DMS153 treated with DMSO at 0.1 percent for 48 hours (cell line): ENCODE measurements around the gene DAB2.

ENCODE experiments used
- DNase-seq: peaks from one replicate; lab custom pipeline; 2025; ENCODE audit not compliant: unreplicated experiment; lab: John Stamatoyannopoulos, UW

Gene DAB2

DNA sequence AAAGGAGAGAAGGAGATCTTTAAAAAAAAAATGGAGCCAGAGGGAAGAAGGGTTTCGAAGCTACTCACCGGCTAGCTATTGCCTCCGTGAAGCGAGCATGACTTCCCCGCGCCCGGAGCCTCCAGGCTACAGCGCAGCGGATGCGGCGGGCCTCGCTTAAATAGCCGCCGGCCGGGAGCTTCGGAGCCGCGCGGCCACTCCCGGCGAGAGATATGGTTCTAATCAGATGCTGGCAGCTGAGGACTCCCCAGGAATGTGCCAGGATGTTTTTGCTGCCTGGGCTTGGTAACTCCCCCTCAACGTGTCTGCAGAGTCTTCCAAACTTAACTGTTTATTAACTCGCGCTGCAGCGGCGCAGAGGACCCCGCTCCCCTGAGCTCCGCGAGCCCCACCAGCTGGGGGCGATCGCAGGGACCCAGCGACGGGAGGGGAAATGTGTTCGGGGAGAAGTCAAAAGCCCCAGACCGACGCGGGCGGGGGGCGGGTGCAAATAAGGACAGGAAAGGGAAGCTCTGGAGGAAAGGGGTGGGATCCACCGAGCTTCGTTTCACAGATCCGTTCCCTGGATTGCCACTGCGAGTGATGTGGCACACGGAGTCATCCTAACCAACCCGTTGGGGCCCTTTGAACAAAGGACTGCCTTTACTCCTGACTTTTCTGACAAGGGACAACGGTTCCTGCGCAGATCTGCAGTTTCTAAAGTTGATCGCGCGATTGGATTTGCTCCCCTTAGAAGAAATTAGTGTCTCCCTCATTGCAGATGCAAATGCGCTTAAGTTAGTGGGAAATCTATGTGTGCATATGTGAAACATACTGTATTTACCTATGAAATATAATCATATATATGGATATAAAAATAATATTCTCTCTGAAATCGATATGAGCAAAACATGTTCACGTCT, at the start of gene DAB2:
Gene DAB2 (minus strand): TSS at position 245 of the 902 bp plus-strand sequence. CDS start 30,660 bp downstream, outside the sequence.
- DNase-seq, result no peak

DNA sequence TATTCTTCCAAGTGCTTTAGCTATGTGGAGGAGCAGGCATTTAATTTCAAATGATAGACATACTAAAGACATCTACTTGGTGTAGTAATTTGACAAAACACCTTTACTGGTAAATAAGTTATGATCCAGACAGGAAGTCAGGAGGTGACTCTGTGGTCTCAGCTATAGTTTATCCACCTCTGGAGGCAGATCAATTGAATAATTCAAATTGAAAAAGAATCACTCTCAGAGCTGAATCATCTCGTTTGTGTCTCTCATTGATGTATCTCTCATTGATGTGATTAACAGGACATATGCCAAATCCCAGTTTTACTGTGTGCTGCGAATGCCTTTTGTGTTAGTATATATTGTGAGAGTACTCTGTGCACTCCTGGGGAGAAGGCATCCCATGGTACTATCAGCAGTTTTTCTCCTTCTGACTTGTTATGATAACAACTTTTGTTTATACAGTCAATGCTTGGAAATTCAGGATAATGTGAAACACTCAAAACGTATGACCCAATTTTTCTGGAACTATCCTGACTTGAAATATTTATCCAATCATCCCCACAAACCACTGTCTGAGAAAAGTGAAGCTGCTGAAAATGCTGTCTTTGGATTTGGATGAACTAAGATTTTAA, 48.5 kb upstream of the DAB2 start:
- no peak for DNase-seq

DNA sequence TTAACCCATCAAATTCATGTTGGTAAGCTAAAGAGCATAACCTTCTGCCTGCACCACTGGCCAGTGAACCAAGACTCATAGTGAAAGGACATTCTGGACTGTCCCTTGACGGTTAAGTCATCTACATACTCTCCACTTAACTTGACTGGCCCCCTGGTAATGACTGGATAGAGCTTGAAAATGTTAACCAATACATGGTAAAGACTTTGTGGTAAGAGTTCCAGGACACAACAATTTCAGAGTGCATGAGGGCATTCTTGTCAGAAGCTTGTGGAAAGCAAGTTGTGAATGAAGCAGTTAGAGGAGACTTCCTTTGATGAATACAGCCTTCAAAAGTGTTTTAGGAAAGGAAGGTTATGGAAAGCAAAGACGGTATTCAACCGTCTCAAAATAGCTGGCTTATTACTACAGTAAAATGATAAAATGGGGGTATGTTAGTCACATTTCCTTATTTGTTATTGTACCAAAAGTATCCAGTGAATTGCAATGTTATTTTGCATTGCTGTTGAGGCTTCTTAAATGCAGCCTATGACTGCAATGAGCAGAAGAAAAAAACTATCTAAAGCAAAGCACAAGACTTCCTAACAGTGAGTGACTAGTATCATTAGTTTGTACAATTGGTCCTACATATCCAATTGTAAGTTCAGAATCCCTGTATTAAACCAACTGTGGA, 47.2 kb upstream of the DAB2 start:
- DNase-seq, result no peak

DNA sequence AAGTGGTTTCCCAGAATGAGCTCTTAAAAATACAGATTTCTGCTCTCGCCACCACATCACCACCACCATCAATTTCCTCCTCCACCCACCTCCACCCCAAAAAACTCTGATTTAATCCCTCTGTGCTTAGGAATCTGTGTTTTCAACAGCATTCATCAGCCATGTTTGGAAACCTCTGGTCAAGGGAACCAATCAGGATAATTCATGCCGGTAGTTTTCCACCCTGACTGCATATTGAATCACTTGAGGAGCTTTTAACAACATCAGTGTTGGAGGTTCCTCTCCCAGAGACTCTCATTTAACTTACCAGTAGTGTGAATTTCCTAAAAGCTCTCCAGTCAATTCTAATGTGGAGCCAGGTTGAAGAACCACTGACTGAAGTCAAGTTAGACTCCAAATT, 46.0 kb upstream of the DAB2 start:
- DNase-seq, result no peak

DNA sequence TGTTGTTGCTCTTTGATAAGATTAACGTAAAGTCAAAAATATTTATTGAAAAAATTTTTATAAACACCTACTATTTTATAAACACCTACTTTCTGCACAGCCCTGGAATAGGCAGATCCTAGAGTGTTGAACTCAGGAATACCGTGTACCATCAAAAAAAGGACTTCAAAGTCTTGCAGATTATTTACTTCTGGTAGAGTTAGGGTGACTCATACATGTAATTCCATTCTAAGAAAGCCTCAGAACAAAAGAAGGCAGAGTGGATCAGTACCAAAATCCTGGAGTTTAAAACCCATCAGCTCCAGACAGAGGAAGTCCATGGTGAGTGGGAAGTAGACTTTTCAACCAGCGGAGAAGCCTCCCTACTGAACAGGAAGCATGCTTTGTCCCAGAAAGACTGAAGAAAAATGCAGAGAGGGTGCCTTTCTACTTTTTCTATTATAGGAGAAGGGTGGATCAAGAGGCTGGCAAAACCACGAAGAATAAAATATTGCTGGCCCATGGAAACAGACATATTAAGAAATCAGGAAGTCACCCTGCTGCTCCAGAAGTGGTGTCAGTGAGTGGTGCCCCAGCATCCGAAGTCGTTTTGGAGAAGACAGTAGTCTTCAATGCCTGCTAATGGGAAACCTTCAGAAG, 45.1 kb upstream of the DAB2 start:
- no peak for DNase-seq

DNA sequence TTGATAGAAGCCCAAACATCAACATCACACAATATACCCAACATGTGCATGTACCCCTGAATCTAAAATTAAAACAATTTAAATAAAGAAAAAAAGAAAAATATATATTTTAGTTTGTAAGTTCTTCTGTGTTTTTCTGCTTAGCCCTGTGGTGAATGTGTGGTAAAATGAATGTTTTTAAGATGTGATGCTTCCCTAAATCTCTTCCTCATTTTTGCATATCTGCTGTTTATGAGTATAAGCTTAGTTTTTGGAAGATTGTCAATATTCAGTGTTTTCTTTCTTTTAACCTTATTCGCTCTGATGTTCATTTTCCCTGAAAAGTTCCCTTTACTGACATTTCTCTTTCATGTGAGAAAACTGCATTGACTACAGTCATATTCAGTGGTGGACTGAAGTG, 44.4 kb upstream of the DAB2 start:
- no peak for DNase-seq

DNA sequence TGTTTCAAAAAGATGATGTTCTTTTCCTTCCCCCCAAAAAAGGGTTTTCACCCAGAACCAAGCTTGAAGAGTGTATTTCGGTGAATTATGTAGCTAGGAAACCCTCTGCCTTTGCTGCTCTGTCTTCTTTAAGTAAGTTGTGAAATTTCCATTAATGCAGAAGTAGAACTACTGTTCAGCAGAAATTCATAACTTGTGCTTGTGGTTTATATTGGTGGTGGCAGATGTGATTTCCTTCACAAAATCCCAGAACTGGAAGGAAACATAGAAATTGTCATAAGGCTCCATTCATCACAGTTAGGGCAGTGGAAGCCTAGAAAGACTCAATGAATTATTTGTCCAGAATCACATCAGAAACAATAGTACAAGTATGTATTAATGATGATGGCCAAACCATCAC, 42.1 kb upstream of the DAB2 start:
- no peak for DNase-seq

DNA sequence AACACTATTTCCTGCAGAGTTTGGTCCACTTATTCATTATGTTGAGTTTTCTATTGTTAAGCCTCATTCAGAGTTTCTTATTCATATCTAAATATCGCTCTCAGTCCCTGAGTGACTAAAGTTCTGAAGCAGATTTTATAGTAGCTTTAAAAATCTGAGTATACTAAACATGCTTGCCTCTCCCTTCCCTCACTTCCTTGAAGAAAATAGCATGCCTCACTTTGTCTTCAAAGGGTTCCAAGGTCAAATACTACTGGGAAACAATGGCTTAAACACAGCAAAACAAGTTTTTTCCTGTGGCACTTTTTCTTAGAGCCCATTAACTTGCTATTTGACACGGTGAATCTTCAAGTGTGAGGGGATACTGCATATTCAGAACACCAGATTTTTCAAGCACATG, 41.1 kb upstream of the DAB2 start:
- no peak for DNase-seq

DNA sequence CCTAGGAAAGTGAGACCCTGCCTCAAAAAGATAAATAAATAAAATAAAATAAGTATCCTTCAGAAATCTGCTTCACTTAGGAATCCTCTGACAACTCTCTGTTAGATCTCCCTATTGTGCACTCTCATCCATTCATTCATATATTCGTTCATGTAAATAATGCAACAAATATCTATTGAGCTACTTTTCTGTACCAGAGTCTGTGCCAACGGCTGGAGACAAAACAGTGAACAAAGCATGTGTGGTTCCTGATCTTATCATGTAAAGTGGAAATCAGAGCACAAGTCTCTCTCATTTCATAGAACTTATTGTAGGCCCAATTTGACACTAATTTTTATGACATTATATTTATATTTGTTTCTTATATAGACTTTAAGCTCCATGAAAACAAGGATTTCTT, 40.3 kb upstream of the DAB2 start:
- no peak for DNase-seq

DNA sequence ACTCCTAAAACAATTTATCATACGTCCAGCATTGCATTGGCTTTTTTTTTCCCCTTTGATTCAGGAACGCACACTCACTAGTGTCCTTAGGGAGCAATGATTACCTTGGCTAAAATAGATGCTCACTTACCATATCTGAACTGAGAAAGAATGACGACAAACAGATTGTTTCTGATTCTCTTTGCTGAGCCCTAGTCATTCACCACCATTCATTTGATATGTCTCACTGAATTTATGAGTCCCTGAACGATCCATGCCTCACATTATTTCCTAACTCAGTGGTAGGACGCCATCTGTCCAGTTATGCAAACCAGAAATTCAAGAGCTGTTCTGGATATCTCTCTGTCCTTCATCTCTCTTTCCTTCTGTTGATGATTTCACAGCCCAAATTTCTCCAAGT, 39.3 kb upstream of the DAB2 start:
- DNase-seq, result no peak

DNA sequence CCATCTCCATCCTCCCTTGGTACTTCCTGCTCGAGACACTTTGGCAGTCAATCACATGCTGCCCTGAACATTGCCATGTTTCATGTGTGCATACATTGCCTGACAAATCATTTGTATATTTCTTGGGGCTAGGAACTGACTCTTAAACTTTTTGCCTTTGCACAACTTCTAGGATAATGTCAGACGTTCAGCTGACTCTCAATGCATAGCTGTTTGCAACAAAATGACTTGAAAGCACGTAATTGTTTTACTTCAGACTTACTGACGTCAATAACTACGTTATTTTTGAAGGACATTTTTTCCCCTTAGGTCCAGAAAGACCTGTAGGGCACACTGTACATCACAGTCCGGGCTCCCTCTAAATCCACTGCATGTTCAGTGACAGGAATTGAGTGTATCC, 37.4 kb upstream of the DAB2 start:
- DNase-seq, result no peak

DNA sequence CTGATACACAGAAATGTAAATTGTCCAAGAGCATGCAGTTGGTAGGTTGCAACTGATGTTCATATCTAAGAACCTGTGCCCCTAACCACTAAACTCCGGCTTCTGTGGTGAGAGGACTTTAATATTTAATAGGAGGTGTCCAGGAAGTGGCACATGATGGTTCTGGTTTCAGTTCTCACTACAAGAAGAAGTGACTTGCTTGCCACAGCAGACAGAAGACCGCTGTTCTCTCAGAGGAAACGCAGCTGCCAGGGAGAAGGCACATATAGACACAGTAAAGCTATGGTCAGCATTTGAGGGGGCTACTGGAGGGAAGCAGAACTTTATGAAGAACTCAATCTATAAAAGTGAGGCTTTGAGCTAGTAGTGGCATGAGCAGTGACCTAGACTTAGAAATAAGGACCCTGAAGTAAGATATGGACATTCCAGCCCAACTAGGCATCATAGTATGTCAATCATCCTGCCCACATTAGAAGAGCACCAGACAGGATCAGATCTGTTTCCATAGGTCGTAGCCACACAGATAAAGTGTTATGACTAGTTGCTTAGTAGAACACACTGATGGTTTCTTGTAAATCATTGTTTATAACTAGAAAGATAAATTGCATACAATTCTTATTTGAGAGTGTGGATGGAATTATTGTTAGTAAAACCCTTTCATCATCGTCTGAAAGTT, 36.4 kb upstream of the DAB2 start:
- no peak for DNase-seq

DNA sequence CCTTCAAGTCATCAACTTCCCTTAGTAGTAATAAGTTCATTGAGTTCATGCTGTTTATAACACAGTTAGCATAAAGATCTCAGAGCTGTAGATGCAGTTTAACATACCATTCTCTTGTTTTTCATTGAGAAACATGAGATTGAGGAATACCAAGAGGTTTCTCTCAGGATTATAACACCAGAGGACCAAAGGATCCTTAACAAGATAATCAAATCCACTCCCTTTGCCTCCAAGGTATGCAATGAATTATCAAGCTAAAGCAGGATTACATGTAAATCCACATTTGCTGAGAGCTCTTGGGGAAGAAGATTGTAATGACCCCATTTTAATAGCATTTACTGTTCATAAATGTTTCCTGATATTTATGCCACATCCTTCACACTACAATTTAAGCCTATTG, 35.1 kb upstream of the DAB2 start:
- no peak for DNase-seq

DNA sequence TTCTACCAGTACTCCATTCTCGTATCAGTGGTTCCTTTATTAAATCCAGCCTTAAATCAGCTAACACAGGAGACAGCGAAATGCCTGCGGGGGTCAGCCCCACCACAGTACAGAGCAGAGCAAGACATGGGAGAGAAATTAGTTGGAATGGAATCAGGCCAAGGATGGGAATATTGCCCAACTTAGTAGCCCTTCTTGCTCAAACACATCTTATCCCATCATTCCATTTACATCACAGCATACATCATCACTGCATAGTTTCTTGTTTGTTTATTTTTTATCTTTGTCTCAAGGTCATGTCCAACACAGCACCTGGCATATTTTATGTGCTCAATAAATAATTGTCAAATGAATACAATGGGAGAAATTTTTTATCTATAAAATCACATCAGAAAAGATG, 34.3 kb upstream of the DAB2 start:
- no peak for DNase-seq

DNA sequence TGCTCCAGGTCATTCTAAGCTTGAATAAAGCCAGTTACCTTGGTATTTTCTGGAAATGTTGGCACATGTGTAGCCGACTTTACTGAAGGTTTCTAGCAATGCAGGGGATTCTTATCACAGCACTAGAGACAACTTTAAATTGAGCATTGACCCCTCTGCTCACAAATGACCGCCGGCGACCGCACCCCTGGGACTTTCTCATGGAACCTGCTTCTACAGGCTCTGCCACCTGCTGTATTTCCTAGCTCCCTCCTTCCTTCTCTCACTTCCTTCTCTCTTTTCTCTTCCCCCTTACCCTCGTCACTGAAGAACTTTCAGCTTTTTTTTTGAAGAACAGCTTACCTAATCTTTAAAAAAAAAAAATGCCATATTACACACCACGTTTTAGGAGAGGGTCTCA, 30.9 kb upstream of the DAB2 start:
- DNase-seq, result no peak

DNA sequence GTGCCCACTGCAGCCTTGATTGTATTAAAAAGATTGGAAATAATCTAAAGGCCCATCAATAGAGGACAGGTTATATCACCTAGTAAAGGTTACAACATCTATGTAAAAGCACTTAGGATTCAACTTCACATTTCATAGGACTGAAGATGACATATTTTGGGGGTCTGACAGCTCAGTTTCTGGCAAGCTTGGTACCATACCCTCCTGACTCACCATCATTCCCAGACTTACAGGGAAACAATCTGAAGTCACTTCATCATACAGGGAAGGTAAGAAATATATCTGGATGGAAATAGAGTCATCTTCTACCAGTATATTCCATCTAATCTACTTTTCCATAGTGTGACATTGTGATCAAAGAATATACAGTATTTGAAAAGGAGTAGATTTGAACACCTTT, 28.8 kb upstream of the DAB2 start:
- no peak for DNase-seq

DNA sequence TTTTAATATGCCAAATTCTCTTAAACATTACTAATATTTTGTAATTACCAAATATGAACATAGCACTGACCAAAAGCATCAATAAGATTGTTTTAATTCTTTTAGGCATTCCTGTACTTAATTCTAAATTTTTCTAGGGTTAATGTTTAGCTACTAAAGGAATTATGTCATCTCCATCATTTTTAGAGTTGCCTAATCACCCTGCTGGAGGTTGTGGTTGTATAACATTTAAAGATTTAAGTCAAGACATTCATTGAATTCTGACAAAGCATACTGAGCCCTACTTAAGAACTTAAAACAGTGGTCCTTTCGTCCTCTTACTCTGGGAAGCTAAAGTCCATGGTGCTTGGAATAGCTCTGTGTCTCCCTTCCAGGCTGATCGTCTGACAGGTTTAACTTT, 28.1 kb upstream of the DAB2 start:
- no peak for DNase-seq

DNA sequence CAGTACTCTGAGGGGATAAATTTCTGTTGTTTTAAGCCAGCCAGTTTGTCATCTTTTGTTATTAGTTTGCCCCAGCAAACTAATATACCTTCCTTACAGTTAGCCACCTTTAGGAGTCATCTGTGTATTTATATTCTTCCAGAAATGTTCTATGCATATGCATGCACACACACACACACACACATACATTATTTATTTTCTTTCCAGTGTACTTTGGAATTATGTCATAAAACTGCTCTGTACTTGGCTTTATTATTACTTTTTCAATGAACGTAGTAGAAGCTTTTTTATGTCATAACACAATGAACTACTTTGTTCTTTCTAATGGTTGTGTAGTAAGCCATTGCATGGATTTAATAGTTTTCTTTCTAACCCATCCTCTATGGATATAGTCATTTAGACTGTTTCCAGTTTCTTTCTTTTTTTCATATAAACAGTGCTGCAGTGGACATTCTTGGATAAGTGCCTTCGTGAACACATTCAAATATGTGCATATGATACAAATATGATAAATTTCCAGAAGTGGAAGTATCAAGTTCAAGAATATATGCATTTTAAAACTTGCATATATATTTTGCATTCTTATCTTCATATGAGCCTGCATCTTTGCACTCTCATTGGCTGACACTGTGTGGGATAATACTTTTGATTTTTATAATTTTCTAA, 26.6 kb upstream of the DAB2 start:
- no peak for DNase-seq

DNA sequence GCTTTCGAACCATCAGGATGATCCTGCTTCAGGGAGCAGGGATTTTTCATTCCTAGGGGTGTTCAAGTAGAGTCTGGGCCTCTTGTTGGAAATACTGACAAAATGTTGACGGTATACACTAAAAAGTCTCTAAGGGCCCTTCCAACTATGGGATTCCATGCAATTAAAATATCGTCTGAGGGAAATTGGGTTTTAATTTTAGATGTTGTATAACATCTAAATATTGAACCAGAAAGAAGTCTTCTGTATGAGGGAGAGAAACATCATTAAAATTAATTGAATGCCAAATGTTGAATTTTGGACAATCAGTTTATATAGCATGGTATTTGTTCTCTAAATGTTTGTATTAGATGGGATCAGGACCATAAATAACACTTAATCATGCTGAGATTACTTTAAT, 25.7 kb upstream of the DAB2 start:
- no peak for DNase-seq

DNA sequence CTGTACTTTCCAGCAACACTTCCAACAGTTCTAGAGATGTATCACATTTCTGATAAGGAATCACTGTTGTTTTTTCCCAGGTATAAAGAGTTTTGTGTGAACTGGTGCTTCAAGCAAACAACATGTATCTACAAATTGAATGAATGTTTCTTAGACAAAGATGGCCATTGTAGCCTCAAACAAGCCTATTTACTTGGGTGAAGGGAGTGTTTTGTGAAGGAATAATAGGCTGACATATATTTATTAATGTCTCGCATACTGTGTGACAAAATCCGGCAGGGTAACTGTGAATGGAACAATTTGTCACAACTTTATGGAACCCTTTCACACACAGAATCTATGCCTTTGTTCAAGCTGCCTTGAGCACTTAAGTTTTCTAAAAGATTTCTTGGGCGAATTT, 24.8 kb upstream of the DAB2 start:
- no peak for DNase-seq
